SK-N-SH treated with all-trans-retinoic acid at 6 μM for 48 hours (cell line): Measurements from ENCODE around the gene PTPRN2.

Source experiments
- PATZ1 ChIP-seq: fragments of 250-450 bp; sonication (Bioruptor Pico); IDR thresholded peaks from 2 replicates; pipeline ENCODE4 v1.8.0; 2020; ENCODE audit warnings: mild to moderate bottlenecking, moderate library complexity, borderline replicate concordance
- PPARA ChIP-seq: fragments of 250-450 bp; sonication (Bioruptor Pico); IDR thresholded peaks from 2 replicates; pipeline ENCODE4 v1.5.0; 2020; ENCODE audit warnings: mild to moderate bottlenecking, borderline replicate concordance
- RARB ChIP-seq: fragments of 250-450 bp; sonication (Bioruptor Pico); IDR thresholded peaks from 2 replicates; pipeline ENCODE4 v1.8.0; 2021; ENCODE audit warnings: mild to moderate bottlenecking, moderate library complexity
- SNAI2 ChIP-seq: fragments of 250-450 bp; sonication (Bioruptor Pico); IDR thresholded peaks from 2 replicates; pipeline ENCODE4 v1.5.0; 2020; ENCODE audit warnings: mild to moderate bottlenecking, moderate library complexity
- ZFP3 ChIP-seq: fragments of 250-450 bp; sonication (Bioruptor Pico); IDR thresholded peaks from 2 replicates; pipeline ENCODE4 v1.5.0; 2020; ENCODE audit warnings: mild to moderate bottlenecking, moderate library complexity
- ZFP30 ChIP-seq: fragments of 450-650 bp; formaldehyde crosslinking; IDR thresholded peaks from 2 replicates; pipeline ENCODE4 v1.5.0; 2022; ENCODE audit warnings: mild to moderate bottlenecking, moderate library complexity
- ZNF70 ChIP-seq: fragments of 450-650 bp; formaldehyde crosslinking; IDR thresholded peaks from 2 replicates; pipeline ENCODE4 v1.5.0; 2020; ENCODE audit warnings: mild to moderate bottlenecking, moderate library complexity
- TF ChIP-seq, protein P1 (sequence below): fragments of 250-450 bp; sonication (Bioruptor Pico); IDR thresholded peaks from 2 replicates; pipeline ENCODE4 v1.5.0; 2020; ENCODE audit warnings: mild to moderate bottlenecking, moderate library complexity

DNA sequence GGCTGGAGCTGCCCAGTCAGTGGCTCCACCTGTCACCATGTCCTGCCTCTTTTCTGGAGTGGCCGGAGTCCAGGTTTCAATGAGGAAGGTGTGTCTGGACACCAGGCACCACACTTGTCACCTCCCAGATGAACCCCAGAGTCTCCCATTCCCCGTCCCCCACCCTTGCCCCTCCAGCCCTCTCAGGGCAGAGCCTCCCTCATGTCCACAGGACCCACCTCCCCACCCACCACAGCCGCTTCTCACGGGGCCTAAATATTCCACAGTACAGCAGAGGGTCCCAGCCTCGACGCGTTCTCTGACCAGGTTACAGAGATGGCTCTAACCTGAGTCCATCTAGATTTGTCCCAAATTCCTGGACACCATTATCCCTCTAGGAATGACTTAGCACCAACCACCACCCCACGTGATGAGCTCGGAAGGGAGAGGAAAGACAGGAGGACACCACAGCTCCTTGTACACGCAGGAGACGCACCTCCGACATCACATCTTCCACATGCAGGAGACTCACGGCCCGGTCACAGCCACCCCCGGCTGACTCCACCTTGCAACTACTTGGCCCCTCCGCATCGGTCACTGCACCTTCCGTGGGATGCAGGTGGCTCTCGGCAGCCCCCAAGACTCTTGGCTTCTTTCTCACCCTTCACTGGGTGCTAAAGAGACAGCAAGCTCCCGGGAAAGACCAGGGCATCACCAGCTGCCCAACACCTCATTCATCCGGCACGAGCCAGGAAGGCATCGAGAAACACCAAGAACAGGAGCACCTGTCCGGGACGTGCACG lies 690.7 kb downstream of the PTPRN2 start:
- TF ChIP-seq PPARA (CRISPR knock-in tag) (no peak), SNAI2 (CRISPR knock-in tag) (no peak), ZFP3 (CRISPR knock-in tag) (no peak), ZNF70 (no peak), PATZ1 (no peak), ZFP30 (CRISPR knock-in tag) (no peak), RARB (CRISPR knock-in tag) (no peak)
- TF ChIP-seq, protein P1, sequence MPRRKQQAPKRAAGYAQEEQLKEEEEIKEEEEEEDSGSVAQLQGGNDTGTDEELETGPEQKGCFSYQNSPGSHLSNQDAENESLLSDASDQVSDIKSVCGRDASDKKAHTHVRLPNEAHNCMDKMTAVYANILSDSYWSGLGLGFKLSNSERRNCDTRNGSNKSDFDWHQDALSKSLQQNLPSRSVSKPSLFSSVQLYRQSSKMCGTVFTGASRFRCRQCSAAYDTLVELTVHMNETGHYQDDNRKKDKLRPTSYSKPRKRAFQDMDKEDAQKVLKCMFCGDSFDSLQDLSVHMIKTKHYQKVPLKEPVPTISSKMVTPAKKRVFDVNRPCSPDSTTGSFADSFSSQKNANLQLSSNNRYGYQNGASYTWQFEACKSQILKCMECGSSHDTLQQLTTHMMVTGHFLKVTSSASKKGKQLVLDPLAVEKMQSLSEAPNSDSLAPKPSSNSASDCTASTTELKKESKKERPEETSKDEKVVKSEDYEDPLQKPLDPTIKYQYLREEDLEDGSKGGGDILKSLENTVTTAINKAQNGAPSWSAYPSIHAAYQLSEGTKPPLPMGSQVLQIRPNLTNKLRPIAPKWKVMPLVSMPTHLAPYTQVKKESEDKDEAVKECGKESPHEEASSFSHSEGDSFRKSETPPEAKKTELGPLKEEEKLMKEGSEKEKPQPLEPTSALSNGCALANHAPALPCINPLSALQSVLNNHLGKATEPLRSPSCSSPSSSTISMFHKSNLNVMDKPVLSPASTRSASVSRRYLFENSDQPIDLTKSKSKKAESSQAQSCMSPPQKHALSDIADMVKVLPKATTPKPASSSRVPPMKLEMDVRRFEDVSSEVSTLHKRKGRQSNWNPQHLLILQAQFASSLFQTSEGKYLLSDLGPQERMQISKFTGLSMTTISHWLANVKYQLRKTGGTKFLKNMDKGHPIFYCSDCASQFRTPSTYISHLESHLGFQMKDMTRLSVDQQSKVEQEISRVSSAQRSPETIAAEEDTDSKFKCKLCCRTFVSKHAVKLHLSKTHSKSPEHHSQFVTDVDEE (CRISPR knock-in tag), result no peak
